ENCODE measurements around the gene TRIM56.

DNA sequence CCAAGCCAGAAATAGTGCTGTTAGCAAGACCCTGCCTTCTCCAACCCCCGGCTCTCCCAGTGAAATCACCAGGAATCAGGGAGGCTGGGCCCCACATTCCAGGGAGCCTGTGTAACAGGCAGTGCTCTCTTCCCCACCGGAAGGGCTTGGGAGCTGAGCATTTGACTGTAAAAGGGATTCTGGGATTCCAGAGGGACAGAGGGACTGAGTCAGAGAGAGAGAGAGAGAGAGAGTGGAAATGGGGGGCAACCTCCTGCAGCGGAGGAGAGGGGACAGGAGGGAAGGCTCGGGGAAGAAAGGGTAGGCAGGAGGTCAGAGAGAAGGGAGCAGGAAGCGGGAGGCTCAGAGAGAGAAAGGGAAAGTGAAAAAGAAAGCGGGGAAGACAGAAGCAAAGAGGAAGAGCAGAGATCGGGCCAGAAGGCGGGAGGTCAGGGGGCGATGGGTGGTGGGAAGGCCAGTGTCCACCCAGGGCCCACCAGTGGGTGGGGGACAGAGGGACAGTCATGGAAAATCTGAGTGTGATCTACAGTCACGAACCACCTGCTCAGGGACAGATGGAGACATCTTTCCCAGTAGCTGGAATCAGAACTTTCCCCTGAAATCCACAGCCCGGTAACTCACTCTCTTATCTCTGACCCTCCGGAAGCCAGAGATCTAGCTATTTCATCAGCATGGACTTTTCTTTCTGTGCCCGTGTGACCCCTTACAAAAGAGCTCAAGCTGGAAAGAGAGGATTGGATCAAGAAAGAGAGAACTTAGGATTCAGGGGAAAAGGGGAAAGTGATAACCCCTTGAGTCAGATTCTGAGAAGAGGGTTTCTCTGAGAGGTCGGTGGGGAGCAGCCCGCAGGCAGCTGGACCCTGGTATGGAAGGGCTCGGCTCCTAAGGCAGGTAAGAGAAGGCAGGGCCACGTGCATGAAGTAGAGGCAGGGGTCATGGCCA, 37.0 kb downstream of the TRIM56 start:
- no peak for TF ChIP-seq CTCF (IDR thresholded peaks at IDR 0.05)
- TF ChIP-seq EP300 (IDR thresholded peaks at IDR 0.05), result peak in 1 of 4 donors; percentile 23
